ENCODE data around the gene ROR2. TPM values are rescaled to one million over a fixed set of nuclear protein-coding genes. Genes with fewer than 3 reads are reported as not detected.

The ROR2 gene
- total RNA-seq, 1 donor from 2014 or later: 14.9 TPM

- Mint-ChIP-seq H3K27ac (ENCODE audit: unreplicated experiment) (no peak overlapping the region), H3K27me3 (ENCODE audit: low read depth) (no peaks in the 10 kb centered on the region), H3K36me3 (ENCODE audit: low read depth) (no peaks in the 10 kb centered on the region), H3K9me3 (no peaks in the 10 kb centered on the region), H3K4me1 (peaks cover 5% of the 10 kb centered on the region), H3K4me3 (no peak overlapping the region)
- TF ChIP-seq CTCF (conservative IDR thresholded peaks at IDR 0.05): no peak
- no peak for DNase-seq (ENCODE audit: low read depth, low spot score)
These were observed 196.3 kb downstream of the ROR2 start for GRCh38 chr9:91753711-91754110.

- H3K4me3 Mint-ChIP-seq: no peak overlapping the region
- no peaks in the 10 kb centered on the region for H3K27me3 Mint-ChIP-seq (ENCODE audit: low read depth)
- no peak for TF ChIP-seq CTCF (conservative IDR thresholded peaks at IDR 0.05)
- DNase-seq (ENCODE audit: low read depth, low spot score): no peak
- H3K27ac Mint-ChIP-seq (ENCODE audit: unreplicated experiment): no peak overlapping the region
- peaks cover 5% of the 10 kb centered on the region for H3K4me1 Mint-ChIP-seq
- H3K36me3 Mint-ChIP-seq (ENCODE audit: low read depth): no peaks in the 10 kb centered on the region
- no peaks in the 10 kb centered on the region for H3K9me3 Mint-ChIP-seq
These were observed 198.1 kb downstream of the ROR2 start for GRCh38 chr9:91751922-91752321.

- Mint-ChIP-seq H3K36me3 (ENCODE audit: low read depth) (no peaks in the 10 kb centered on the region), H3K4me1 (peaks cover 5% of the 10 kb centered on the region), H3K27ac (ENCODE audit: unreplicated experiment) (no peak overlapping the region), H3K9me3 (no peaks in the 10 kb centered on the region), H3K27me3 (ENCODE audit: low read depth) (no peaks in the 10 kb centered on the region), H3K4me3 (no peak overlapping the region)
- TF ChIP-seq CTCF (conservative IDR thresholded peaks at IDR 0.05): no peak
- DNase-seq (ENCODE audit: low read depth, low spot score): no peak
These were observed 199.7 kb downstream of the ROR2 start for GRCh38 chr9:91750343-91750742.

GRCh38 chr9:91746904-91747303 is 203.1 kb downstream of the ROR2 start:
- DNase-seq (ENCODE audit: low read depth, low spot score): no peak
- Mint-ChIP-seq H3K9me3 (no peaks in the 10 kb centered on the region), H3K4me1 (peaks cover 5% of the 10 kb centered on the region), H3K4me3 (no peak overlapping the region), H3K36me3 (ENCODE audit: low read depth) (no peaks in the 10 kb centered on the region), H3K27me3 (ENCODE audit: low read depth) (no peaks in the 10 kb centered on the region), H3K27ac (ENCODE audit: unreplicated experiment) (no peak overlapping the region)
- no peak for TF ChIP-seq CTCF (conservative IDR thresholded peaks at IDR 0.05)

GRCh38 chr9:91746357-91746756 is 203.7 kb downstream of the ROR2 start:
- TF ChIP-seq CTCF (conservative IDR thresholded peaks at IDR 0.05): no peak
- no peaks in the 10 kb centered on the region for H3K27me3 Mint-ChIP-seq (ENCODE audit: low read depth)
- H3K9me3 Mint-ChIP-seq: no peaks in the 10 kb centered on the region
- no peaks in the 10 kb centered on the region for H3K36me3 Mint-ChIP-seq (ENCODE audit: low read depth)
- DNase-seq (ENCODE audit: low read depth, low spot score): no peak
- H3K4me3 Mint-ChIP-seq: no peak overlapping the region
- peaks cover 5% of the 10 kb centered on the region for H3K4me1 Mint-ChIP-seq
- no peak overlapping the region for H3K27ac Mint-ChIP-seq (ENCODE audit: unreplicated experiment)

GRCh38 chr9:91744114-91744513 is 205.9 kb downstream of the ROR2 start:
- Mint-ChIP-seq H3K9me3 (no peaks in the 10 kb centered on the region), H3K27me3 (ENCODE audit: low read depth) (no peaks in the 10 kb centered on the region), H3K4me3 (no peak overlapping the region), H3K4me1 (peaks cover 5% of the 10 kb centered on the region), H3K27ac (ENCODE audit: unreplicated experiment) (no peak overlapping the region), H3K36me3 (ENCODE audit: low read depth) (no peaks in the 10 kb centered on the region)
- no peak for DNase-seq (ENCODE audit: low read depth, low spot score)
- no peak for TF ChIP-seq CTCF (conservative IDR thresholded peaks at IDR 0.05)

Measured in neural crest cell (in vitro differentiated cells).